HepG2 (cell line): ENCODE results near the gene PRCD. TPM values are rescaled to one million over a fixed set of nuclear protein-coding genes. Genes with fewer than 3 reads are reported as not detected.

Experiments
- DR1 ChIP-seq: sonication (generic); formaldehyde crosslinking; IDR thresholded peaks from 2 replicates; pipeline ENCODE4 v1.8.0; 2021; ENCODE audit warnings: mild to moderate bottlenecking, missing genetic modification reagents, inconsistent platforms
- FOXO4 ChIP-seq: sonication (generic); formaldehyde crosslinking; conservative IDR thresholded peaks from 2 replicates; pipeline ENCODE4 v1.8.1; 2023; ENCODE audit warnings: missing genetic modification reagents
- GFI1 ChIP-seq: sonication (generic); formaldehyde crosslinking; IDR thresholded peaks from 2 replicates; pipeline ENCODE4 v1.5.0; 2020; ENCODE audit warnings: missing genetic modification reagents, mild to moderate bottlenecking, borderline replicate concordance
- HNRNPL ChIP-seq: fragments of 200-400 bp; formaldehyde crosslinking; IDR thresholded peaks from 2 replicates; pipeline ENCODE4 v1.6.1; 2017; ENCODE audit warnings: mild to moderate bottlenecking, low read depth, low read length
- MIXL1 ChIP-seq: IDR thresholded peaks from 2 replicates; pipeline ENCODE4 v1.6.1; 2016
- MYC ChIP-seq: sonication (generic); formaldehyde crosslinking; IDR thresholded peaks from 2 replicates; pipeline ENCODE4 v1.9.0; 2021; ENCODE audit warnings: missing genetic modification reagents, borderline replicate concordance
- NCOA2 ChIP-seq: sonication (generic); formaldehyde crosslinking; IDR thresholded peaks from 2 replicates; pipeline ENCODE4 v1.8.0; 2022; ENCODE audit warnings: inconsistent platforms
- RELA ChIP-seq: sonication (generic); formaldehyde crosslinking; IDR thresholded peaks from 2 replicates; pipeline ENCODE4 v1.4.0; 2020; ENCODE audit warnings: missing genetic modification reagents
- SETDB1 ChIP-seq: sonication (generic); formaldehyde crosslinking; IDR thresholded peaks from 2 replicates; pipeline ENCODE4 v1.5.1; 2020; ENCODE audit warnings: missing genetic modification reagents, mild to moderate bottlenecking, borderline replicate concordance
- SMC3 ChIP-seq: IDR thresholded peaks from 2 replicates; pipeline ENCODE4 v1.6.1; 2011; ENCODE audit warnings: low read length, improper control_type of control experiment
- STAG1 ChIP-seq: sonication (generic); formaldehyde crosslinking; IDR thresholded peaks from 2 replicates; pipeline ENCODE4 v1.4.0; 2020; ENCODE audit warnings: missing genetic modification reagents
- TFDP1 ChIP-seq: IDR thresholded peaks from 2 replicates; pipeline ENCODE4 v1.6.1; 2016; ENCODE audit warnings: missing compliant biosample characterization, missing genetic modification reagents, borderline replicate concordance
- ZBTB39 ChIP-seq: sonication (generic); formaldehyde crosslinking; IDR thresholded peaks from 2 replicates; pipeline ENCODE4 v1.5.0; 2020; ENCODE audit warnings: missing genetic modification reagents
- ZFP36L2 ChIP-seq: sonication (generic); formaldehyde crosslinking; IDR thresholded peaks from 2 replicates; pipeline ENCODE4 v1.4.0; 2020; ENCODE audit warnings: missing genetic modification reagents
- ZIK1 ChIP-seq: sonication (generic); formaldehyde crosslinking; IDR thresholded peaks from 2 replicates; pipeline ENCODE4 v1.5.0; 2020; ENCODE audit warnings: mild to moderate bottlenecking, low read depth, missing genetic modification reagents, borderline replicate concordance
- ZNF101 ChIP-seq: sonication (generic); formaldehyde crosslinking; IDR thresholded peaks from 2 replicates; pipeline ENCODE4 v1.4.0; 2020; ENCODE audit warnings: mild to moderate bottlenecking, low read depth, missing genetic modification reagents, borderline replicate concordance
- ZNF12 ChIP-seq: sonication (generic); formaldehyde crosslinking; IDR thresholded peaks from 2 replicates; pipeline ENCODE4 v1.5.0; 2020; ENCODE audit warnings: missing genetic modification reagents
- ZNF143 ChIP-seq: sonication (generic); formaldehyde crosslinking; IDR thresholded peaks from 2 replicates; pipeline ENCODE4 v1.4.0; 2020; ENCODE audit warnings: missing genetic modification reagents
- ZNF34 ChIP-seq: sonication (generic); formaldehyde crosslinking; IDR thresholded peaks from 2 replicates; pipeline ENCODE4 v1.4.0; 2020; ENCODE audit warnings: mild to moderate bottlenecking, missing genetic modification reagents, borderline replicate concordance
- ZNF432 ChIP-seq: sonication (generic); formaldehyde crosslinking; IDR thresholded peaks from 2 replicates; pipeline ENCODE4 v1.5.0; 2020; ENCODE audit warnings: missing genetic modification reagents, mild to moderate bottlenecking, borderline replicate concordance
- ZNF550 ChIP-seq: sonication (generic); formaldehyde crosslinking; IDR thresholded peaks from 2 replicates; pipeline ENCODE4 v1.4.0; 2020; ENCODE audit warnings: mild to moderate bottlenecking, missing genetic modification reagents, borderline replicate concordance
- ZNF720 ChIP-seq: sonication (generic); formaldehyde crosslinking; IDR thresholded peaks from 2 replicates; pipeline ENCODE4 v1.4.0; 2020; ENCODE audit warnings: missing genetic modification reagents
- ZNF800 ChIP-seq: sonication (generic); formaldehyde crosslinking; IDR thresholded peaks from 2 replicates; pipeline ENCODE4 v1.4.0; 2020; ENCODE audit warnings: missing genetic modification reagents
- ZNF850 ChIP-seq: sonication (generic); formaldehyde crosslinking; conservative IDR thresholded peaks from 2 replicates; pipeline ENCODE4 v1.9.0; 2021; ENCODE audit warnings: mild to moderate bottlenecking, missing genetic modification reagents
- polyA plus RNA-seq, 8 experiments: library from polyadenylated mRNA; depleted of rRNA in 3 of 8; stranded (reverse) in 7 of 8; unstranded in 1 of 8; fragments of >200 nt; fragmentation: Illumina TruSeq in 4 of 8; extraction: Trizol in 4 of 8; gene quantifications; 2 replicates each; pipeline versions ENCODE4 v1.2.1 to v1.2.3, GENCODE V29; 2011 to 2016; ENCODE audit warnings: low read depth in 4 of 8, missing spikeins in 1 of 8, mixed read lengths in 1 of 8; ENCODE audit not compliant: insufficient read depth in 1 of 8
- total RNA-seq, 5 experiments: library from RNA; depleted of rRNA; stranded (reverse); fragments of >200 nt; fragmentation: Illumina TruSeq; extraction: Trizol; gene quantifications; 2 replicates each; pipeline ENCODE4 v1.2.3, GENCODE V29; 2016; ENCODE audit warnings: low read depth in 1 of 5

PRCD gene
- total and polyA plus RNA-seq, 2 of the 13 experiments (the other 11 are each of a cell fraction or from before 2014, with no cell fraction given), result 0.51 TPM; not detected in 1

GRCh38 chr17:76585649-76586593 is 46.1 kb downstream of the PRCD start, which contains the start of gene ST6GALNAC2 (continued):
- TF ChIP-seq ZNF12 (CRISPR knock-in tag), result no peak
- TF ChIP-seq RELA (CRISPR knock-in tag), result no peak
- no peak for TF ChIP-seq ZNF850 (CRISPR knock-in tag)
- 0 out of 2 replicates have a peak, but pooled peaks have one; percentile 27 for TF ChIP-seq ZIK1 (CRISPR knock-in tag)
- TF ChIP-seq NCOA2 (CRISPR knock-in tag), result no peak
- TF ChIP-seq ZNF550, result no peak
- TF ChIP-seq MIXL1 (CRISPR knock-in tag), result no peak
- TF ChIP-seq FOXO4, result no peak
- TF ChIP-seq DR1 (CRISPR knock-in tag), result peak; percentile 47
- peak; percentile 44; the same call in 1 of the 2 replicates for TF ChIP-seq MYC
- TF ChIP-seq ZNF101 (CRISPR knock-in tag), result no peak; the same call in 1 of the 2 replicates
- TF ChIP-seq ZFP36L2 (CRISPR knock-in tag), result no peak
- no peak for TF ChIP-seq SETDB1
- TF ChIP-seq ZNF800 (CRISPR knock-in tag), result peak; percentile 100
- TF ChIP-seq ZNF34 (CRISPR knock-in tag), result no peak
- no peak for TF ChIP-seq ZNF720
- TF ChIP-seq STAG1 (CRISPR knock-in tag), result peak; percentile 84
- TF ChIP-seq TFDP1, result peak; percentile 55; the same call in 1 of the 2 replicates
- peak; percentile 75; the same call in 1 of the 2 replicates for TF ChIP-seq GFI1 (CRISPR knock-in tag)
- peak; percentile 23; the same call in 1 of the 2 replicates for TF ChIP-seq SMC3
- TF ChIP-seq HNRNPL, result peak; percentile 73; the same call in 1 of the 2 replicates
- TF ChIP-seq ZNF143 (CRISPR knock-in tag), result no peak
- TF ChIP-seq ZBTB39 (CRISPR knock-in tag), result no peak
- TF ChIP-seq ZNF432, result no peak
